Hindlimb muscle (tissue), 1 donor: ENCODE data around the gene AP3D1. TPM values are rescaled to one million over a fixed set of nuclear protein-coding genes. Genes with fewer than 3 reads are reported as not detected.

ENCODE experiments used
- DNase-seq: peaks from one replicate; pipeline ENCODE4 v3.0.0-alpha.2; 2013
- polyA plus RNA-seq: library from polyadenylated mRNA; unstranded; fragments of 120-200 nt; gene quantifications from one replicate; pipeline ENCODE4 v1.2.1, GENCODE V29; 2013; ENCODE audit not compliant: insufficient read length

The AP3D1 gene
- polyA plus RNA-seq, 1 donor, result 66.5 TPM

GRCh38 chr19:2081873-2082810, 69.2 kb downstream of the AP3D1 start:
- no peak for DNase-seq

DNA sequence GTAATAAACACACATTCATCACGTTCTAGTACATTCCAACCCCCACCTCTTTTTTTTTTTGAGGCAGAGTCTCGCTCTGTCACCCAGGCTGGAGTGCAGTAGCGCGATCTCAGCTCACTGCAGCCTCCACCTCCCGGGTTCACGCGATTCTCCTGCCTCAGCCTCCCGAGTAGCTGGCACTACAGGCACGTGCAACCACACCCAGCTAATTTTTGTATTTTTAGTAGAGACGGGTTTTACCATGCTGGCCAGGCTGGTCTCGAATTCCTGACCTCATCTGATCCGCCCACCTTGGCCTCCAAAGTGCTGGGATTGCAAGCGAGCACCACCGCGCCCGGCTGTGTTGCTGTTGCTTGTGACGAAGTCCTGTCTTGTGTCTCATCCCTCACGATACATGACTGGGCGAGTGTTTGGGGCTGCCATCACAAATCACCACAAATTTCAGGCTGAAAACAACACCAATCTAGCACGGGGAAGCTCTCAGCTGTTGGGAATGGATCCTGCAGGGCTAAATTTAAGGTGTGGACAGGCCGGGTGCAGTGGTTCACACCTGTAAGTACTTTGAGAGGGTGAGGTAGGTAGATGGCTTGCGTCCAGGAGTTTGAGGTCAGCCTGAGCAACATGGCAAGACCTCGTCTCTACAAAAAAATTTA, 70.9 kb downstream of the AP3D1 start:
- no peak for DNase-seq

- DNase-seq, result no peak
These were observed 71.5 kb downstream of the AP3D1 start for GRCh38 chr19:2079865-2080301.

GRCh38 chr19:2079076-2079864, 72.1 kb downstream of the AP3D1 start:
- no peak for DNase-seq

- DNase-seq, result no peak
These were observed 73.3 kb downstream of the AP3D1 start for GRCh38 chr19:2077833-2078619.

DNA sequence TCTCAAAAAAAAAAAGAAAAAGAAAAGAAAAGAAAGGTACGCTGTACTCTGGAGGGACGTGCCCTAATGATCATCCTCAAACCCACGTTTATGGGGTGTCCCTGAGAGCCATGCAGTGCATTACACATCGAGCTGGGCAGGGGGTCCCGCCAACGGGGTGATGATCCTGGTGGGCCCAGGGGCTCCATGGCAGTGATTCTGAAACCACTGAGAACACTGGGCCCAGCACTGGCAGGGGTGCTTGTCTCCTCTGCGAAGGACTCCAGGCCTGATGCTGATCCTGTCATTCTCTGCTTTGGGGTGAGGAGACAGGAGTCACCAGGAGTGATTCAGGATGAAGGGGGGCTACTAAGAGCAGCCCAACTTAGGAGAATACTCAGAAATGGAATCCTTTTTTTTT, 74.0 kb downstream of the AP3D1 start:
- DNase-seq, result no peak

GRCh38 chr19:2076526-2076944, 74.8 kb downstream of the AP3D1 start:
- no peak for DNase-seq

- no peak for DNase-seq
These were observed 78.4 kb downstream of the AP3D1 start for GRCh38 chr19:2072757-2073551.

DNA sequence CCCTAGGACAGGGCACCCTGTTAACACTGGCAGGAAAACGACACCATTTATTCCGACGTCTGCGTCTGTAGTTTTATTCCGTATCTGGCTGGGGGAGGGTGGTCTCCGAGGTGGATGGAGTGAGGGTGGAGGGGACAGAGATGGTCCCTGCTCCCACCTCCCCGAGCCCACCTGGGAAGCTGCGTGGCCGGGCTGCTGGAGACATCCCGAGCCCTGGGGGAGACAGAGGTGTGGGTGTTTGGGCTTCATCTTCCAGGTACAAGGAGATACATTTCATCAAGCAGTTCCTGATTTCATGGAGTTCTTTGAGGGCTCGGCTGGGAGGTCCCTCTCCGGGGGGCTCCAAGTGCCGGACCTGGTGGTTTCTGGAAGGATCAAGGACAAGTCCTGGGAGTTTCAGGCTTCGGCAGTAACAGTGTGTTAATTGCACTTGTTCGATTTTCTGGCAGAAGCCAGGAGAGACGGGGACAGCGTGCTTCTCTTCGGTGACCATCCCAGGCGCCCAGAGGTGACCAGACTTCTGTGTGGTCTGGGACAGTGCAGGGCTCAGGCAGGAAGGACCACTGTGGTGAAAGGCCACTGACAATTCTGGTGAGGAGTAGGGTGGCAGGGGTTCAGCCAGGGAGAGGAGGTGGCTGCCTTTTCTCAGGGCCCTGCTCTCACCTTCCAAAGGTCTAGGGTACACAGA, 80.2 kb downstream of the AP3D1 start:
- DNase-seq, result no peak

GRCh38 chr19:2070436-2070827, 80.9 kb downstream of the AP3D1 start:
- DNase-seq, result no peak

GRCh38 chr19:2064788-2065524, 86.4 kb downstream of the AP3D1 start:
- DNase-seq, result no peak

DNA sequence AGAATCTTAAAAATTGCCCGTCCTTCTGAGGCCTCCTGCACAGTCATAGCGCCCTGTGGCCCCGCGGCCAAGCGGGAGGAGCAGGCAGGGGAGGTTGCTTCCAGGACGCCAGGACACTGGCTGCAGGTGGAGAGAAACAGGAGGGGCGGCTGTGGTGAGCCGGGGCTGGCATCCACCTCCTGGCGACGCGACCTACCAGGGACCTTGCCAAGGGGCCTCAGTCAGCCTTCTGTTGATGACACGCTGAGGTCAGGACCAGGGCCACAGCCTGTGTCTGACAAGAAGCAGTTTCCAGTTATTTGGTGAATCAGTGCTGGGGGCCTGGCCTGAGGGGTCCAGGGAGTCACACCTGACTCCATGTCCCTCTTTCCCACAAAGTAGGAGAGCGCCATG, 87.0 kb downstream of the AP3D1 start:
- no peak for DNase-seq

DNA sequence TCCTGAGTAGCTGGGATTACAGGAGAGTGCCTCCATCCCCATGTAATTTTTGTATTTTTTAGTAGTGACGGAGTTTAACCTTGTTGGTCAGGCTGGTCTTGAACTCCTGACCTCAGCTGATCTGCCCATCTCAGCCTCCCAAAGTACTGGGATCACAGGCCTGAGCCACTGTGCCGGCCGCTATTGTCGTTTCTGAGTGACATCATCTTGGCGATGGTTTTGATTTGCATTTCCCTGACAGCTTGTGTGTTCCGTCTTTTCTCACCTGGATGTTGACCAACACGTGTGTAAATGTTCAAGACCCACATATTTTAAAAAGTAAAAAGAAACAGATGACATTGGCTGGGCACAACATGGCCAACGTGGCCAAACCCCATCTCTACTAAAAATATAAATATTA, 87.5 kb downstream of the AP3D1 start:
- DNase-seq, result no peak

DNA sequence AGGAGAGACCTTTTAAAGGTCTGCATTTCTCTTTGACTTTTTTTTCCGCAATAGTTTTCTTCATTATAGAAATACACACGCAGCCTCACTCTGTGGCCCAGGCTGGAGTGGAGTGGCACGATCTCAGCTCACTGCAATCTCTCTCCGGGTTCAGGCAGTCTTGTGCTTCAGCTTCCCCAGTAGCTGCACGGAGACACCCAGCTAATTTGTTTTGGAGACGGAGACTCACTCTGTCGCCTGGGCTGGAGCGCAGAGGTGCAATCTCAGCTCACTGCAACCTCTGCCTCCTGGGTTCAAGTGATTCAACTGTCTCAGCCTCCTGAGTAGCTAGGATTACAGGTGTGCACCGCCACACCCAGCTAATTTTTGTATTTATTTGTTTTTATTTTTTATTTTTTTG, 88.6 kb downstream of the AP3D1 start:
- no peak for DNase-seq

DNA sequence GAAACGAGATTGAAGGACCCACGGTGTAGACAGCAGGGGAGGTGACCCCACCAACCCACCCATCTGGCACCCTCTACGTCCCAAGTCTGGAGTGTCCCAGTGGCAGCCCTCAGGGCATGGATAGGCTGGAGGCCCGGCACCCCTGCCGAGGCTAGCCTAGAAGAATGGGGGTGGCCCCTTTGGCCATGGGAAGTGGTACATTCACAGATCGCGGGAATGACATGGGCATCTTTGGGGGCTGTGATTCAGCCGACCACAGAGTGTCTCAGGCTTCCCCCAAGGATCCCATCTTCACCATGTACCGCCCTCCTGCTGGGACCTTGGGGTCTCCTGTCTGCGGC, 89.0 kb downstream of the AP3D1 start:
- no peak for DNase-seq

DNA sequence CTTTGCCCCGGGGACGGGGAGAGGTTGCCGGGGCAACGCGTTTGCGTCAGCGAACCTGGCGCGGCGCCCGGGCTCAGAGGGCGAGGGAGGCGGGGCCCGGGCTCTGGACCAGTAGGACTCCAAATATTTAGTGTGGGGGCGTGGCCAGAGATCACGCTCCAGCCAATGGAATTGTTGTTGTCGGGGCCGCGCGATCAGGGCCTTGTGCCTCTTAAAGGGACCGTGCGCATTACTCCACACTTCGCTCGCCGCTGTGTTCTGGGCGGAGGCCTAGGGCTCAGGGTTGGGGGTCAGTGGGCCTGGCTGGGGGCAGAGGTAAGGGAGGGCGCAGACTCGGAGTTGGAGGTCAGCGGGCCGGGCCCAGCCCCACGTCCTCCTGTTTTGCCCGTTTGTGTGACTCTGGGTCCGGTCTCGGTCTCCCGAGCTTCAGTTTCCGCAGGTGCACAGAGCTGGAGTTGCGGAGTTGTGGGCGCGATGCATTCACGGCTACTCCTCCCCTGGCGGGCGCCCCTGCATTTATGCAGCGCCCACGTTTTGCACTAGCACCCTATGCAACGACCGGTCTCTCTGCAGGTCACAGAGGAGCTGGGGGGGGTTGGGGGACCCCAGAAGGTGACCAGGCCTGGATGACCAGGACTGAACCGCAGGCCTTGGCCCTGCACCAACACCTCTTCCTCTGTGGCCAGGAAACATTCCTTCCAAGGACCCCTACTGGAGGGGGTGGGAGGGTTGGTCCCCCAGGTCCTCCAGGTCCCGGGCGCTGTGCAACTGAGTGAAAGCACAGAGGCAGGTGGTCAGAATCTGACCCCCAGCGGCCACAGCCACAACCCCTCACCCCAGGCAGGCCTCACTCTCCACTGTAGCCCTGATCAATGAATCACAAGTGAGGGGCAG, 89.6 kb downstream of the AP3D1 start:
- DNase-seq, result peak; percentile 98

- DNase-seq, result peak; percentile 79
These were observed 90.4 kb downstream of the AP3D1 start for GRCh38 chr19:2060884-2061494.

- no peak for DNase-seq
These were observed 91.8 kb downstream of the AP3D1 start for GRCh38 chr19:2059422-2060201.
